ENCODE measurements around the gene PRKCA.

The PRKCA gene

GRCh38 chr17:66822009-66822408, 519.6 kb downstream of the PRKCA start:
- no peak for TF ChIP-seq ZFX (IDR thresholded peaks at IDR 0.05; ENCODE audit: borderline replicate concordance)
- no peak for TF ChIP-seq CTCF (IDR thresholded peaks at IDR 0.05)
- no peak overlapping the region for H3K27ac ChIP-seq

- H3K27ac ChIP-seq = no peak overlapping the region
Observed at GRCh38 chr17:66826856-66827255, 524.4 kb downstream of the PRKCA start.

GRCh38 chr17:66829386-66829864, 527.0 kb downstream of the PRKCA start:
- TF ChIP-seq CTCF (IDR thresholded peaks at IDR 0.05) = no peak
- TF ChIP-seq ZFX (IDR thresholded peaks at IDR 0.05; ENCODE audit: borderline replicate concordance) = no peak
- H3K27ac ChIP-seq = no peak overlapping the region

More at GRCh38 chr17:66826856-66827255, 524.4 kb downstream of the PRKCA start:
- TF ChIP-seq ZFX (IDR thresholded peaks at IDR 0.05; ENCODE audit: borderline replicate concordance) (no peak), CTCF (IDR thresholded peaks at IDR 0.05) (no peak)

- H3K27ac ChIP-seq = no peak overlapping the region
- TF ChIP-seq ZFX (IDR thresholded peaks at IDR 0.05; ENCODE audit: borderline replicate concordance) (no peak), CTCF (IDR thresholded peaks at IDR 0.05) (no peak)
Observed at GRCh38 chr17:66829883-66830282, 527.5 kb downstream of the PRKCA start.

GRCh38 chr17:66830451-66830850, 528.0 kb downstream of the PRKCA start:
- no peak overlapping the region for H3K27ac ChIP-seq
- TF ChIP-seq ZFX (IDR thresholded peaks at IDR 0.05; ENCODE audit: borderline replicate concordance) = no peak
- no peak for TF ChIP-seq CTCF (IDR thresholded peaks at IDR 0.05)

GRCh38 chr17:66831383-66832210, 529.2 kb downstream of the PRKCA start:
- no peak overlapping the region for H3K27ac ChIP-seq
- no peak for TF ChIP-seq ZFX (IDR thresholded peaks at IDR 0.05; ENCODE audit: borderline replicate concordance)
- TF ChIP-seq CTCF (IDR thresholded peaks at IDR 0.05) = no peak

- no peak for TF ChIP-seq CTCF (IDR thresholded peaks at IDR 0.05)
- no peak for TF ChIP-seq ZFX (IDR thresholded peaks at IDR 0.05; ENCODE audit: borderline replicate concordance)
- H3K27ac ChIP-seq = no peak overlapping the region
Observed at GRCh38 chr17:66833201-66833600, 530.8 kb downstream of the PRKCA start.
